Neural cell (in vitro differentiated cells): ENCODE measurements around the gene TAF1C. TPM values are rescaled to one million over a fixed set of nuclear protein-coding genes. Genes with fewer than 3 reads are reported as not detected.

Source experiments
- H2AFZ ChIP-seq: fragments of 200-600, 300-800 bp; sonication (generic), shearing (Covaris generic); 2 replicates; pipeline ENCODE4 v1.6.0; 2014; ENCODE audit warnings: low read depth, mild to moderate bottlenecking, antibody characterized with exemption, low read length, moderate library complexity
- H3F3A ChIP-seq: fragments of 200-600 bp; shearing (Covaris generic); 2 replicates; pipeline ENCODE4 v1.6.1; 2016; ENCODE audit warnings: mild to moderate bottlenecking, moderate library complexity, mixed read lengths, antibody characterized with exemption, low read length; ENCODE audit not compliant: insufficient read depth, poor library complexity, severe bottlenecking
- H3K27ac ChIP-seq: fragments of 200-600, 300-800 bp; sonication (generic), shearing (Covaris generic); 2 replicates; pipeline ENCODE4 v1.5.1; 2014; ENCODE audit warnings: mild to moderate bottlenecking, low read length, moderate library complexity
- H3K27me3 ChIP-seq: fragments of 300-800, 200-600 bp; sonication (generic), shearing (Covaris generic); 2 replicates; pipeline ENCODE4 v1.6.0; 2014; ENCODE audit warnings: mild to moderate bottlenecking, low read depth, low read length, moderate library complexity; ENCODE audit not compliant: insufficient read depth
- H3K36me3 ChIP-seq: fragments of 300-800, 200-600 bp; sonication (generic), shearing (Covaris generic); 2 replicates; pipeline ENCODE4 v1.5.1; 2014; ENCODE audit warnings: mild to moderate bottlenecking, antibody characterized with exemption, low read length, moderate library complexity; ENCODE audit not compliant: insufficient read depth
- H3K4me2 ChIP-seq: fragments of 300-800, 200-600 bp; sonication (generic), shearing (Covaris generic); 2 replicates; pipeline ENCODE4 v1.6.0; 2014; ENCODE audit warnings: mild to moderate bottlenecking, low read length
- H3K4me3 ChIP-seq: fragments of 300-800, 200-600 bp; sonication (generic), shearing (Covaris generic); 2 replicates; pipeline ENCODE4 v1.5.1; 2014; ENCODE audit warnings: mild to moderate bottlenecking, low read length, moderate library complexity
- H3K79me2 ChIP-seq: fragments of 200-600 bp; shearing (Covaris generic); replicated peaks from 2 replicates; pipeline ENCODE4 v1.6.0; 2014; ENCODE audit warnings: mild to moderate bottlenecking, low read length, moderate library complexity; ENCODE audit not compliant: insufficient read depth
- H3K9ac ChIP-seq: fragments of 300-800, 200-600 bp; sonication (generic), shearing (Covaris generic); 2 replicates; pipeline ENCODE4 v1.6.1; 2016; ENCODE audit warnings: mild to moderate bottlenecking, low read length, mixed read lengths
- H3K9me2 ChIP-seq: fragments of 200-600 bp; shearing (Covaris generic); 2 replicates; pipeline ENCODE4 v1.6.1; 2016; ENCODE audit warnings: mild to moderate bottlenecking, low read length, mixed read lengths; ENCODE audit not compliant: insufficient read depth
- H3K9me3 ChIP-seq: fragments of 200-600, 300-800 bp; sonication (generic), shearing (Covaris generic); 2 replicates; pipeline ENCODE4 v1.6.1; 2016; ENCODE audit warnings: mild to moderate bottlenecking, mixed run types, low read length, moderate library complexity, mixed read lengths
- H4K20me1 ChIP-seq: fragments of 200-600 bp; shearing (Covaris generic); 2 replicates; pipeline ENCODE4 v1.6.1; 2016; ENCODE audit warnings: mild to moderate bottlenecking, mixed run types; ENCODE audit not compliant: insufficient read depth
- EP300 ChIP-seq: fragments of 450-650 bp; conservative IDR thresholded peaks from 2 replicates; pipeline ENCODE4 v1.6.1; 2014; ENCODE audit warnings: antibody characterized with exemption, mild to moderate bottlenecking, moderate library complexity; ENCODE audit not compliant: poor library complexity, severe bottlenecking
- EZH2 ChIP-seq: fragments of 200-600, 300-800 bp; shearing (Covaris generic), sonication (generic); IDR thresholded peaks from 2 replicates; pipeline ENCODE4 v1.6.1; 2014; ENCODE audit warnings: antibody characterized with exemption, low read length, borderline replicate concordance, mild to moderate bottlenecking; ENCODE audit not compliant: insufficient read depth, poor library complexity, severe bottlenecking
- MXI1 ChIP-seq: fragments of 450-650 bp; conservative IDR thresholded peaks from 2 replicates; pipeline ENCODE4 v1.6.1; 2014; ENCODE audit warnings: antibody characterized with exemption, mild to moderate bottlenecking; ENCODE audit not compliant: poor library complexity, severe bottlenecking
- POLR2AphosphoS5 ChIP-seq: IDR thresholded peaks from 2 replicates; pipeline ENCODE4 v1.6.1; 2012
- RAD21 ChIP-seq: fragments of 450-650 bp; conservative IDR thresholded peaks from 2 replicates; pipeline ENCODE4 v1.6.1; 2014; ENCODE audit warnings: antibody characterized with exemption, mild to moderate bottlenecking, moderate library complexity
- REST ChIP-seq: IDR thresholded peaks from 2 replicates; pipeline ENCODE4 v1.6.1; 2012; ENCODE audit warnings: borderline replicate concordance
- SMC3 ChIP-seq: fragments of 450-650 bp; conservative IDR thresholded peaks from 2 replicates; pipeline ENCODE4 v1.6.1; 2014; ENCODE audit warnings: antibody characterized with exemption, mild to moderate bottlenecking, moderate library complexity; ENCODE audit not compliant: poor library complexity
- TAF1 ChIP-seq: IDR thresholded peaks from 2 replicates; pipeline ENCODE4 v1.6.1; 2012; ENCODE audit warnings: low read depth
- polyA plus RNA-seq: library from polyadenylated mRNA; depleted of rRNA; stranded (reverse); fragments of >200 nt; gene quantifications from 2 replicates; pipeline ENCODE4 v1.2.3, GENCODE V29; 2014
- TF ChIP-seq, protein P1 (sequence below): fragments of 450-650 bp; IDR thresholded peaks from 2 replicates; pipeline ENCODE4 v1.5.1; 2014; ENCODE audit warnings: antibody characterized with exemption, mild to moderate bottlenecking, moderate library complexity; ENCODE audit not compliant: poor library complexity, severe bottlenecking

The TAF1C gene
- polyA plus RNA-seq, 1 donor from 2014 or later = 25.5 TPM

DNA sequence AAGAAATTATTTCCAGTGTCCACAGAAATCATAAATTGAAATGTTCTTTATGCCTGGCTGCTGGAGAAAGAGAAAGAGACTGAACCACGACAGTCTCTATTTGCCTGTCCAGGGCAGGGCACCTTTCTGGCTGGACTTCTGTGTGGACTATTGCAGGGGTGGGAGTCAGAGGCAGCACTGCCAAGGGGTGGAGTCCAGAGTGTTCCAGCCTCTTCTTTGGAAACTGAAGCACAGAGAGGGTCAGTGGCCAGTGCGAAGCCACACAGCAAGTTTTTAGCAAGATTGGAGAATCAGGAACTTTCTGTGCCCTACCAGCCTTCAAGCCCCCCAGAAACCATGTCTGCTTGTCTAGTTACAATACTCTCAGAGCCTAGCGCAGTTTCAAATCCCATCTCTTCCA, 37.7 kb upstream of the TAF1C start:
- no peaks in the 10 kb centered on the region for H3K27me3 ChIP-seq
- TF ChIP-seq, protein P1, sequence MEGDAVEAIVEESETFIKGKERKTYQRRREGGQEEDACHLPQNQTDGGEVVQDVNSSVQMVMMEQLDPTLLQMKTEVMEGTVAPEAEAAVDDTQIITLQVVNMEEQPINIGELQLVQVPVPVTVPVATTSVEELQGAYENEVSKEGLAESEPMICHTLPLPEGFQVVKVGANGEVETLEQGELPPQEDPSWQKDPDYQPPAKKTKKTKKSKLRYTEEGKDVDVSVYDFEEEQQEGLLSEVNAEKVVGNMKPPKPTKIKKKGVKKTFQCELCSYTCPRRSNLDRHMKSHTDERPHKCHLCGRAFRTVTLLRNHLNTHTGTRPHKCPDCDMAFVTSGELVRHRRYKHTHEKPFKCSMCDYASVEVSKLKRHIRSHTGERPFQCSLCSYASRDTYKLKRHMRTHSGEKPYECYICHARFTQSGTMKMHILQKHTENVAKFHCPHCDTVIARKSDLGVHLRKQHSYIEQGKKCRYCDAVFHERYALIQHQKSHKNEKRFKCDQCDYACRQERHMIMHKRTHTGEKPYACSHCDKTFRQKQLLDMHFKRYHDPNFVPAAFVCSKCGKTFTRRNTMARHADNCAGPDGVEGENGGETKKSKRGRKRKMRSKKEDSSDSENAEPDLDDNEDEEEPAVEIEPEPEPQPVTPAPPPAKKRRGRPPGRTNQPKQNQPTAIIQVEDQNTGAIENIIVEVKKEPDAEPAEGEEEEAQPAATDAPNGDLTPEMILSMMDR = no peak
- TF ChIP-seq EP300 (no peak), MXI1 (no peak), RAD21 (no peak), SMC3 (no peak), REST (no peak), EZH2 (no peak), POLR2AphosphoS5 (no peak), TAF1 (no peak)
- H3K36me3 ChIP-seq = no peaks in the 10 kb centered on the region
- no peak overlapping the region for H3K9ac ChIP-seq
- H3K4me3 ChIP-seq = no peak overlapping the region
- no peak overlapping the region for H2AFZ ChIP-seq
- H4K20me1 ChIP-seq = no peaks in the 10 kb centered on the region
- H3F3A ChIP-seq = no peaks in the 10 kb centered on the region
- no peaks in the 10 kb centered on the region for H3K9me2 ChIP-seq
- no peak overlapping the region for H3K4me2 ChIP-seq
- no peak overlapping the region for H3K27ac ChIP-seq
- H3K9me3 ChIP-seq = no peaks in the 10 kb centered on the region
- H3K79me2 ChIP-seq = no peaks in the 10 kb centered on the region

- TF ChIP-seq, protein P1 = no peak
- TF ChIP-seq POLR2AphosphoS5 (no peak), REST (no peak), EP300 (no peak), MXI1 (no peak), RAD21 (no peak), SMC3 (no peak)
- H3K9ac ChIP-seq = no peak overlapping the region
- no peaks in the 10 kb centered on the region for H3K9me3 ChIP-seq
- no peaks in the 10 kb centered on the region for H4K20me1 ChIP-seq
- no peak overlapping the region for H3K4me3 ChIP-seq
- no peak overlapping the region for H3K4me2 ChIP-seq
- no peaks in the 10 kb centered on the region for H3K27me3 ChIP-seq
- H3F3A ChIP-seq = no peaks in the 10 kb centered on the region
- H3K27ac ChIP-seq = no peak overlapping the region
- H2AFZ ChIP-seq = no peak overlapping the region
- no peaks in the 10 kb centered on the region for H3K36me3 ChIP-seq
- H3K9me2 ChIP-seq = no peaks in the 10 kb centered on the region
- no peaks in the 10 kb centered on the region for H3K79me2 ChIP-seq
Observed at GRCh38 chr16:84223456-84223855, 36.6 kb upstream of the TAF1C start.
